ENCODE data around the gene FECH. TPM values are rescaled to one million over a fixed set of nuclear protein-coding genes. Genes with fewer than 3 reads are reported as not detected.

Gene FECH
- total and polyA plus RNA-seq, 9 of the 15 experiments (the other 6 are each of a cell fraction or from before 2014, with no cell fraction given) = 19.8 to 170 (median 56.8) TPM

- TF ChIP-seq CAMTA2 (CRISPR knock-in tag; conservative IDR thresholded peaks at IDR 0.05) = no peak
Observed at GRCh38 chr18:57624988-57625387, 38.5 kb upstream of the FECH start (continued).

- DNase-seq (ENCODE audit: extremely low read depth in 1 of 4, low spot score in 3 of 4) = peak in 1 of 4 experiments; percentile 27
- peak overlapping the region; percentile 90 to 97 for H3K9ac ChIP-seq (ENCODE audit: insufficient read depth in 1 of 2, low read depth in 2 of 2, low read length in 2 of 2)
- H3K27me3 ChIP-seq (ENCODE audit: control insufficient read depth in 2 of 2, insufficient read depth in 2 of 2, low read length in 2 of 2) = no peaks in the 10 kb centered on the region
- no peaks in the 10 kb centered on the region for H3K9me1 ChIP-seq (ENCODE audit: control insufficient read depth, insufficient read depth, low read length)
- peaks cover 32% of the 10 kb centered on the region; the same call in 2 of the 3 replicates for H3K36me3 ChIP-seq (ENCODE audit: control insufficient read depth, insufficient read depth, low read length)
- WGBS (ENCODE audit: insufficient coverage, low coverage, missing lambda C conversion rate) = 0% methylated on average over 2 of the region's 20 CpGs
- peak overlapping the region; percentile 90; the same call in 1 of the 2 replicates for H3K4me2 ChIP-seq (ENCODE audit: insufficient read depth, low read length)
- peak overlapping the region; percentile 86 for H3K27ac ChIP-seq (ENCODE audit: extremely low read depth, low read depth, low read length)
- peak overlapping the region; percentile 66 for H2AFZ ChIP-seq (ENCODE audit: low read depth, low read length)
- H3K79me2 ChIP-seq (ENCODE audit: control insufficient read depth, insufficient read depth, low read length) = peaks cover 49% of the 10 kb centered on the region
- no TSS peak for BruUV-seq (replicated peaks)
- intact Hi-C loops (cut with micrococcal nuclease) (loop anchor here (2.0 kb wide), 1 partner anchor 36 kb away; no protein-coding TSS in a partner anchor), in situ Hi-C loops (cut with MboI) (loop anchor here (10.0 kb wide), 1 partner anchor 504 kb away; no protein-coding TSS in a partner anchor)
- H3K9me3 ChIP-seq (replicated peaks; ENCODE audit: control insufficient read depth, insufficient read depth, low read depth, low read length) = no peaks in the 10 kb centered on the region
- H3K4me3 ChIP-seq = peak overlapping the region; percentile 64
- H4K20me1 ChIP-seq (replicated peaks; ENCODE audit: control insufficient read depth, insufficient read depth, low read length) = no peaks in the 10 kb centered on the region
- ChIA-PET POLR2A (interaction anchor here (0.9 to 2.0 kb wide), 4 partner anchors 8 to 199 kb away, joined by 3 to 14 read pairs (median 4); no protein-coding TSS in a partner anchor), CTCF (ENCODE audit: low intra/inter-chr PET ratio) (no interaction called here)
- FAIRE-seq = no peak
- TF ChIP-seq PRPF4 (IDR thresholded peaks at IDR 0.05; ENCODE audit: insufficient read depth, low read depth, low read length, poor library complexity, severe bottlenecking) (peak; percentile 44), ZFX (CRISPR knock-in tag; IDR thresholded peaks at IDR 0.05) (peak; percentile 49; the same call in 1 of the 2 replicates), NBN (IDR thresholded peaks at IDR 0.05; ENCODE audit: low read depth) (no peak), ZNF444 (CRISPR knock-in tag; IDR thresholded peaks at IDR 0.05) (no peak), CHD1 (IDR thresholded peaks at IDR 0.05; ENCODE audit: low read length) (peak; percentile 90)
- peak; percentile 59 for ATAC-seq
- peaks cover 6 to 13% of the 10 kb centered on the region in 2 experiments; a peak in 4 of 5 replicates for H3K4me1 ChIP-seq (replicated peaks in 1 of 2; ENCODE audit: control insufficient read depth in 2 of 2, insufficient read depth in 2 of 2, low read length in 2 of 2)
Observed at GRCh38 chr18:57621246-57621604, 34.7 kb upstream of the FECH start.
